Activated CD8-positive, alpha-beta T cell treated with anti-CD3 and anti-CD28 coated beads for 36 hours (primary cell): ENCODE measurements around the gene QRFP. TPM values are rescaled to one million over a fixed set of nuclear protein-coding genes. Genes with fewer than 3 reads are reported as not detected.

Source experiments
- ATAC-seq: fragments of 200-7000 bp; cut with Tn5 transposase; one replicate; pipeline ENCODE4 v1.10.0; 2021; ENCODE audit warnings: mild to moderate bottlenecking, moderate library complexity
- CTCF ChIA-PET: fragments of 350-600 bp; sonication (Branson Sonifier 250); formaldehyde crosslinking; loops from one replicate; lab custom pipeline; 2021; ENCODE audit warnings: antibody characterized with exemption; lab: Charles Lee
- POLR2A ChIA-PET: fragments of 350-600 bp; sonication (Branson Sonifier 250); formaldehyde crosslinking; loops from one replicate; lab custom pipeline; 2021; ENCODE audit warnings: antibody characterized with exemption; lab: Charles Lee
- DNase-seq: peaks from one replicate; pipeline ENCODE4 v3.0.0-alpha.2; 2020
- H3K27ac Mint-ChIP-seq: one replicate; pipeline ENCODE4 v1.8.0; 2021; ENCODE audit warnings: mild to moderate bottlenecking, mixed read lengths
- H3K27me3 Mint-ChIP-seq: one replicate; pipeline ENCODE4 v1.8.0; 2021; ENCODE audit warnings: mixed read lengths
- H3K36me3 Mint-ChIP-seq: one replicate; pipeline ENCODE4 v1.8.0; 2021; ENCODE audit warnings: low read depth, mixed read lengths
- H3K4me1 Mint-ChIP-seq: one replicate; pipeline ENCODE4 v1.8.0; 2021; ENCODE audit warnings: low read depth, mixed read lengths
- H3K4me3 Mint-ChIP-seq: one replicate; pipeline ENCODE4 v1.8.0; 2021; ENCODE audit warnings: mild to moderate bottlenecking, moderate library complexity, mixed read lengths
- H3K9me3 Mint-ChIP-seq: one replicate; pipeline ENCODE4 v1.8.0; 2021; ENCODE audit warnings: mixed read lengths
- CTCF ChIP-seq: fragments of 200-600 bp; IDR thresholded peaks from one replicate; pipeline ENCODE4 v1.8.0; 2022; ENCODE audit warnings: antibody characterized with exemption, mild to moderate bottlenecking
- intact Hi-C: fragments of 100-400 bp; cut with micrococcal nuclease; formaldehyde crosslinking; loops from one replicate; pipeline ENCODE4 v1.10.0; 2022
- total RNA-seq, 2 experiments: library from RNA; stranded (reverse); gene quantifications; one replicate each; pipeline ENCODE4 v1.2.3, GENCODE V29; 2021

Gene QRFP
- total RNA-seq, 2 experiments from 2014 or later = not detected

DNA sequence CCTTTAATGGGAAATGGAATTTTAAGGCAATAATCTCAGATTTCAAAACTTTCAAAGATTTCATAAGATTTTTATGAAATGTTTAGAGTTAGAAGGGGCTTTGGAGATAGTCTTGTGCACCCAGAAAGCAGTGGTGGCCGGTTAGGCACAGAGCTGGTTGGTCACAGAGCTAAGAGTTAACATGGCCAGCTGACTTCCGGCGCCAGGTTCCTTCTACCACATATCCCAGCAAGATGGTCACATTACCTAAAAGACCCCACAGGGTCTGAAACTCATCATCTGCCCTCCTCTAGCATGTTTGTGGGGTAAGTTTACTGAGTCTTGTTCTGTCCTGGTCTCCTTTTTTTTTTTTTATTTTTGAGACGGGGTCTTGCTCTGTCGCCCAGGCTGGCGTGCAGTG, 19.3 kb downstream of the QRFP start:
- intact Hi-C loops = no loop called here
- ATAC-seq = no peak
- Mint-ChIP-seq H3K4me1 (no peaks in the 10 kb centered on the region), H3K9me3 (no peaks in the 10 kb centered on the region), H3K27me3 (no peaks in the 10 kb centered on the region), H3K4me3 (no peak overlapping the region), H3K36me3 (peaks cover 23% of the 10 kb centered on the region), H3K27ac (no peak overlapping the region)
- DNase-seq = no peak
- ChIA-PET CTCF (no interaction called here), POLR2A (no interaction called here)
- no peak for TF ChIP-seq CTCF

DNA sequence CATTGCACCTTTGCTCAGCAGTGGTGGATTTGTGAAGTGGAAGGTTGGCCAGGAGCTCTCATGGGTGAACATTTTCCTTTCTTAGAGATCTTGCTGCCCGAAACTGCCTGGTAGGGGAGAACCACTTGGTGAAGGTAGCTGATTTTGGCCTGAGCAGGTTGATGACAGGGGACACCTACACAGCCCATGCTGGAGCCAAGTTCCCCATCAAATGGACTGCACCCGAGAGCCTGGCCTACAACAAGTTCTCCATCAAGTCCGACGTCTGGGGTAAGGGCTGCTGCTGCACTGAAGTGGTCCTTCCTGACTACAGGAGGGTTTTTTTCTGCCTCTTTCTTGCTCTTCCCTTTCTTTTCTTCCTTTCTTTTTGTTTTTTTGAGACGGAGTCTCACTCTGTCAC, 21.8 kb downstream of the QRFP start:
- intact Hi-C loops = no loop called here

GRCh38 chr9:130873966-130874365, 22.6 kb downstream of the QRFP start:
- Mint-ChIP-seq H3K36me3 (peaks cover 14% of the 10 kb centered on the region), H3K4me1 (no peaks in the 10 kb centered on the region), H3K27me3 (no peaks in the 10 kb centered on the region), H3K4me3 (no peak overlapping the region), H3K27ac (no peak overlapping the region), H3K9me3 (no peaks in the 10 kb centered on the region)
- no peak for TF ChIP-seq CTCF
- ATAC-seq = no peak
- intact Hi-C loops = no loop called here
- DNase-seq = no peak
- CTCF ChIA-PET = no interaction called here
- POLR2A ChIA-PET = no interaction called here

More for the DNA sequence above, 21.8 kb downstream of the QRFP start:
- H3K4me3 Mint-ChIP-seq = no peak overlapping the region
- H3K27ac Mint-ChIP-seq = no peak overlapping the region
- CTCF ChIA-PET = no interaction called here
- DNase-seq = no peak
- H3K36me3 Mint-ChIP-seq = peaks cover 19% of the 10 kb centered on the region
- H3K4me1 Mint-ChIP-seq = no peaks in the 10 kb centered on the region
- POLR2A ChIA-PET = no interaction called here
- H3K9me3 Mint-ChIP-seq = no peaks in the 10 kb centered on the region
- TF ChIP-seq CTCF = no peak
- H3K27me3 Mint-ChIP-seq = no peaks in the 10 kb centered on the region
- no peak for ATAC-seq

DNA sequence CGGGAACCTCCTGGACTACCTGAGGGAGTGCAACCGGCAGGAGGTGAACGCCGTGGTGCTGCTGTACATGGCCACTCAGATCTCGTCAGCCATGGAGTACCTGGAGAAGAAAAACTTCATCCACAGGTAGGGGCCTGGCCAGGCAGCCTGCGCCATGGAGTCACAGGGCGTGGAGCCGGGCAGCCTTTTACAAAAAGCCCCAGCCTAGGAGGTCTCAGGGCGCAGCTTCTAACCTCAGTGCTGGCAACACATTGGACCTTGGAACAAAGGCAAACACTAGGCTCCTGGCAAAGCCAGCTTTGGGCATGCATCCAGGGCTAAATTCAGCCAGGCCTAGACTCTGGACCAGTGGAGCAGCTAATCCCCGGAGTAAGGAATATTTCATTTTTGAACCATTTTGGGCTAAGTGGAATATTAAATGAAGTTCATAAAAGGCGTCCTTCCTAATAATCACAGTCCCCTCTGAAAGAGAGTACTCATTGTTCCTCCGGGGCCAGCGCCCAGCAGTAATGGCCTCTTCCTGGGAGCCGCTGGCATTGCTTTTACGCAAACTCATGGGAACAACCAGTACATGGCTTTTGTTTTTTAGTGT, 23.6 kb downstream of the QRFP start:
- Mint-ChIP-seq H3K27ac (no peak overlapping the region), H3K4me1 (no peaks in the 10 kb centered on the region), H3K4me3 (no peak overlapping the region), H3K36me3 (peaks cover 16% of the 10 kb centered on the region), H3K27me3 (no peaks in the 10 kb centered on the region), H3K9me3 (no peaks in the 10 kb centered on the region)
- no peak for ATAC-seq
- ChIA-PET POLR2A (no interaction called here), CTCF (no interaction called here)
- intact Hi-C loops = no loop called here
- no peak for TF ChIP-seq CTCF
- no peak for DNase-seq

GRCh38 chr9:130872508-130872907, 24.1 kb downstream of the QRFP start:
- Mint-ChIP-seq H3K27ac (no peak overlapping the region), H3K4me3 (no peak overlapping the region), H3K36me3 (peaks cover 16% of the 10 kb centered on the region), H3K4me1 (no peaks in the 10 kb centered on the region), H3K27me3 (no peaks in the 10 kb centered on the region), H3K9me3 (no peaks in the 10 kb centered on the region)
- POLR2A ChIA-PET = no interaction called here
- ATAC-seq = no peak
- no peak for TF ChIP-seq CTCF
- DNase-seq = no peak
- CTCF ChIA-PET = interaction anchor here (1.0 to 3.9 kb wide), 3 partner anchors 172 to 174 kb away, joined by 3 to 20 read pairs (median 4); no protein-coding TSS in a partner anchor
- intact Hi-C loops = no loop called here
